ENCODE results near the gene KCNJ18. TPM values are rescaled to one million over a fixed set of nuclear protein-coding genes. Genes with fewer than 3 reads are reported as not detected.
A peak's percentile ranks its signal among the peaks of the same experiment; 100 is the strongest.
"Not testable (repeated sequence)": the region's sequence is repeated elsewhere in the genome, so short reads cannot be mapped to it uniquely, and the experiment has no call there.

The KCNJ18 gene
- total RNA-seq, 1 donor from 2014 or later: not detected

DNA sequence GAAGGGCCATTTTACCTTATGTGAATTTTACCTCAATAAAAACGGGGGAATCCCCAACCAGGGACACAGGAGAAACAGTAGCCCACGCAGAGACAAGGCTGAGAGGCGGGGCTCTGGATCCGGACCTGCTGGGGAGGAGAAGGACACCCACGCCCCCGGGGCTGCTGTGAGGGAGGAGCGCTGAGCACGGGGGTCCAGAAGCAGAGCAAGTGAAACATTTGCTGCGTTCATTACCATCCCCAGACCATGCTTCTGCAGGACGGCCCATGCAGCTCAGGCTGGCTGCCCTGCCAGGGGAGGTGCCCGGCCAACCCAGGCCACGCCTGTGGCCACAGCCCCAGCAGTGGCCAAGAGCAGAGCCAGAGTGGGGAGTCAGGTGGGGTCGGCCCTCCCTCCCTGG lies 50.0 kb downstream of the KCNJ18 start:
- ATAC-seq: no peak
- intact Hi-C loops (cut with micrococcal nuclease): no loop called here
- no peak for DNase-seq

- intact Hi-C loops (cut with micrococcal nuclease); ATAC-seq; DNase-seq: not testable (repeated sequence)
Observed at GRCh38 chr17:21744151-21744550, 51.8 kb downstream of the KCNJ18 start.

GRCh38 chr17:21744621-21745020 lies 52.3 kb downstream of the KCNJ18 start:
- intact Hi-C loops (cut with micrococcal nuclease); DNase-seq; ATAC-seq: not testable (repeated sequence)

DNA sequence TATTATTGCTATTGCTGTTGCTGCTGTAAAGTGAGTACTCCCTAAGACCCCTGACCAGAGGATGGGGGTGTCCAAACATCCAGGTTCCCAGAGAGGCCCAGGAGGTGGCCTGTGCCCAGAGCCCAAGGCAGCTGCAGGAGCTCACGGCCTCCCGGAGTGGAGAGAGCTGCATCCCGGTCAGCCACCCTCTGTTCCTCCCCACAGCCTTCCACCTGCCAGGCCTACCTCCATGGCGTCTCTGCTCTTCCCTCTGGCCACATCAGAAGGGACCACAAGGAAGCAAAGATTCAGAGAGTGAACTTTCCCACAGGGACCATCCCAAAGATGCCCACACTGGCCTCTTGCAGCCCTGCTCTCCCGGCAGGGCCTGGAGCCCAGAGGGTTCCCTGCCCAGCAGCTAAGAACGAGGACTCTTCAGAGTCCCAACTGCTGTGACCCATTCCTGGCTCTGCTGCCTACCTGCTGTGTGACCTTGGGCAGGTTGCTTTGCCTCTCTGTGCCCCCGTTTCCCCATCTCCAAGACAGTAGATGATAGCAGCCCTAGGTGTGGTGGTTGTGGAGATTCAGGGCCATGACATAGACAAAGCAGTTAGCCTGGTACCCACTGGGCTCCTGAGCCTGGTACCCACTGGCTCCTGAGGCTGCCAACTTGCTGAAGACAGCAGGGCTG lies 53.2 kb downstream of the KCNJ18 start:
- intact Hi-C loops (cut with micrococcal nuclease); ATAC-seq; DNase-seq: not testable (repeated sequence)

- DNase-seq; ATAC-seq; intact Hi-C loops (cut with micrococcal nuclease): not testable (repeated sequence)
Observed at GRCh38 chr17:21746415-21746814, 54.1 kb downstream of the KCNJ18 start.

DNA sequence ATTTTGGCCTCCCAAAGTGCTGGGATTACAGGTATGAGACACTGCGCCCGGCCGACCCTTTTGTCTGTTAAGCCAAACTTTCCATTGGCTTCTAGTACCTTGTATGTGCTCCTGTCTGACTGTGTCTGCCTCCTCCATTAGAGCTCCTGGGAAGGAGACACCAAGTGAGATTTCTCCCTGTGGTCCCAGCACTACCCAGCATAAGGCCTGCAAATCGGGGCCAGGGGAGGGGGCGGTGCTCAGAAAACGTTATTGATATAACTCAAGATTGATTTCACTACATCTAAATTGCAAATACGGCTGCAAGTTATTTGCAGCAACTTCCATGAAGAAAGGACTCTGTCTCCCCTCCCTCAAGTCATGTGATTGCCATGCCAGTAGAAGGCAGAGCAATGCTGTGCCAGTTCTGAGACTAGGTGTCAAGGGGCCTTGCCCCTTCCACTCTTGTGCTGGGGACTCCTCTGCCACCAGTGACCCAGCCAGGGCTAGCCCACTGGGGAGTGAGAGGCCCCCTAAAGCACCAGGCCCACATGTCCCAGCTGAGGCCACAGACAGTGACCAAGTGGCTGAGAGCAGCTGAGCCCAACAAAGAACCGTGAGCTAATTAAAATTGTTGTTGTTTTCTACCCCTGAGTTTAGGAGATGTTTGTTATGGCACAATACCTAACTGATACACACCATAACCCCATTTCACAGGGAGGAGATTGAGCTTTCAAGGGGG lies 55.0 kb downstream of the KCNJ18 start:
- DNase-seq, ATAC-seq: not testable (repeated sequence)

GRCh38 chr17:21748686-21749085 lies 56.4 kb downstream of the KCNJ18 start:
- ATAC-seq; DNase-seq; intact Hi-C loops (cut with micrococcal nuclease): not testable (repeated sequence)

More for the DNA sequence above, 55.0 kb downstream of the KCNJ18 start:
- intact Hi-C loops (cut with micrococcal nuclease): not testable (repeated sequence)

- intact Hi-C loops (cut with micrococcal nuclease); DNase-seq: not testable (repeated sequence)
- ATAC-seq: peak; percentile 53
Observed at GRCh38 chr17:21749696-21750531, 57.6 kb downstream of the KCNJ18 start.

DNA sequence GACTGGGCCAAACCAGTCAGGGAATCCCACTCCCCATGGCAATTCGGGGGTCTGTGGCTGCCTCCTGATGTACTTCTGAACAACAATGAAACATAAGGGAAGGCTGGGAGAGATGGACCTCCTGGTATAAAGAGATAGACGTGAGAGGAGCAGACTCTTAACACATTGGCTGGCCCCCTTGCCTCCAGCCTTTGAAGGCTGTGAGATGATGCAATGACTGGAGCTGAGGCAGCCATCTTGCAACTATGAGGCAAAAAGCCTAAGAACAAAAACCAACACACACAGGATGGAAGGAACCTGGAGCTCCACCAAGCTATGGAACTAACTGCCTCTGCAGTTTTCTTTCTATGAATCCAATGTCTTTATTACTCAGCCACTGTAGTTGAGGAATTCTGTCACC lies 58.8 kb downstream of the KCNJ18 start:
- intact Hi-C loops (cut with micrococcal nuclease); ATAC-seq: not testable (repeated sequence)

More for the DNA sequence above, 58.8 kb downstream of the KCNJ18 start:
- not testable (repeated sequence) for DNase-seq
